GM19455 (cell line): ENCODE measurements around the gene CATSPER1.

Source experiments
- ATAC-seq: cut with Tn5 transposase; IDR thresholded peaks from one replicate; pipeline ENCODE4 v1.9.1; 2021; ENCODE audit not compliant: unreplicated experiment

CATSPER1 gene

GRCh38 chr11:65973439-65974110 lies 52.7 kb downstream of the CATSPER1 start:
- ATAC-seq: no peak

- no peak for ATAC-seq
Measured at GRCh38 chr11:65972116-65972515, 54.2 kb downstream of the CATSPER1 start.

GRCh38 chr11:65968600-65969482 lies 57.4 kb downstream of the CATSPER1 start:
- no peak for ATAC-seq

GRCh38 chr11:65967329-65967934 lies 58.8 kb downstream of the CATSPER1 start:
- no peak for ATAC-seq
